ENCODE results near the gene TBC1D9B.
"Not testable (repeated sequence)": the region's sequence is repeated elsewhere in the genome, so short reads cannot be mapped to it uniquely, and the experiment has no call there.

TBC1D9B gene

GRCh38 chr5:179836225-179837019, 71.3 kb downstream of the TBC1D9B start:
- peak; percentile 52 to 64 for DNase-seq

GRCh38 chr5:179834871-179835270, 72.8 kb downstream of the TBC1D9B start:
- DNase-seq, result not testable (repeated sequence)

- no peak for DNase-seq
These were observed 73.6 kb downstream of the TBC1D9B start for GRCh38 chr5:179834120-179834519.

GRCh38 chr5:179833709-179834070, 74.0 kb downstream of the TBC1D9B start:
- DNase-seq, result no peak

- DNase-seq, result no peak
These were observed 74.5 kb downstream of the TBC1D9B start for GRCh38 chr5:179833056-179833708.

- DNase-seq, result no peak
These were observed 75.5 kb downstream of the TBC1D9B start for GRCh38 chr5:179832039-179832745.

GRCh38 chr5:179830818-179831468, 76.8 kb downstream of the TBC1D9B start:
- no peak for DNase-seq

GRCh38 chr5:179829732-179830435, 77.8 kb downstream of the TBC1D9B start:
- no peak for DNase-seq

GRCh38 chr5:179828756-179829421, 78.8 kb downstream of the TBC1D9B start:
- DNase-seq, result no peak

- DNase-seq, result peak; percentile 54 to 70
These were observed 80.0 kb downstream of the TBC1D9B start for GRCh38 chr5:179827680-179828079.

GRCh38 chr5:179825655-179826182, 82.0 kb downstream of the TBC1D9B start:
- no peak for DNase-seq

GRCh38 chr5:179824745-179825112, 83.0 kb downstream of the TBC1D9B start:
- DNase-seq, result no peak

GRCh38 chr5:179823937-179824744, 83.6 kb downstream of the TBC1D9B start:
- DNase-seq, result no peak

GRCh38 chr5:179822444-179822990, 85.2 kb downstream of the TBC1D9B start:
- DNase-seq, result no peak

- DNase-seq, result no peak
These were observed 85.7 kb downstream of the TBC1D9B start for GRCh38 chr5:179822059-179822432.

GRCh38 chr5:179821298-179822058, 86.2 kb downstream of the TBC1D9B start:
- peak; percentile 76 to 77 for DNase-seq

- peak; percentile 71 to 85 for DNase-seq
These were observed 87.0 kb downstream of the TBC1D9B start, which contains the start of gene SQSTM1 for GRCh38 chr5:179820483-179821297. Gene SQSTM1, plus strand, starts transcription at chr5:179820905. Its CDS starts 32 bp downstream, at chr5:179820937.

- no peak for DNase-seq
These were observed 87.6 kb downstream of the TBC1D9B start for GRCh38 chr5:179820127-179820482.

Measured in stimulated activated CD4-positive, alpha-beta T cell treated with anti-CD3 and anti-CD28 coated beads, Interleukin-4, amount 100 ng/mL, for 4 hours (primary cell).